Activated T-cell treated with anti-CD3 and anti-CD28 coated beads, Interleukin-2, amount 50 U/mL, for 24 hours (primary cell): ENCODE data around the gene KIRREL1.

Experiments
- DNase-seq: peaks from one replicate; pipeline ENCODE4 v3.0.0-alpha.2; 2020
- H3K27ac Mint-ChIP-seq: 2 replicates; pipeline ENCODE4 v1.8.0; 2020; ENCODE audit warnings: mild to moderate bottlenecking, mixed read lengths
- H3K27me3 Mint-ChIP-seq: 2 replicates; pipeline ENCODE4 v1.8.0; 2020; ENCODE audit warnings: mixed read lengths
- H3K36me3 Mint-ChIP-seq: 2 replicates; pipeline ENCODE4 v1.8.0; 2020; ENCODE audit warnings: low read depth, mixed read lengths
- H3K4me1 Mint-ChIP-seq: 2 replicates; pipeline ENCODE4 v1.8.0; 2020; ENCODE audit warnings: low read depth, mixed read lengths
- H3K4me3 Mint-ChIP-seq: 2 replicates; pipeline ENCODE4 v1.8.0; 2020; ENCODE audit warnings: mild to moderate bottlenecking, moderate library complexity, mixed read lengths
- H3K9me3 Mint-ChIP-seq: 2 replicates; pipeline ENCODE4 v1.8.0; 2020; ENCODE audit warnings: mixed read lengths

The KIRREL1 gene

DNA sequence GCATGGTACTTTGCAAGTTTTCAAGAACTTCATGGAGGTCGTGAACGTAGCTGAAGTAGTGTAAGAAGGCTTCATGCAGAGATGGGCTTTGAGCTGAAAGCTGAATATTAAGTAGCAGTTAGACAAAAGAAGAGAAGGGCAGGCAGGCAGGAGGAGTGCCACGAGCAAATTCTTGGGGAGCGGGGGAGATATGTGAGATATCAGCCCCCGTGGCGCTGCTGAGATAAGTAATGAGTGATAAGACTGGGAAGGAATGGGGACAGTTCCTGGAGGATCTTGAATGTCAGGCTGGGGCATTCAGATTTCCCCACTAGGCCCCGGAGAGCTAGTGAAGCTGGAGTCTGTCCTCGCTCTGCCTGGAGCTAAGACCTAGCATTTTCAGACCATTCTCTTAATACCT, 27.9 kb upstream of the KIRREL1 start:
- Mint-ChIP-seq H3K36me3 (no peaks in the 10 kb centered on the region), H3K4me1 (peaks cover 6% of the 10 kb centered on the region), H3K27me3 (peaks cover 20% of the 10 kb centered on the region), H3K27ac (no peak overlapping the region), H3K4me3 (no peak overlapping the region), H3K9me3 (no peaks in the 10 kb centered on the region)
- no peak for DNase-seq

DNA sequence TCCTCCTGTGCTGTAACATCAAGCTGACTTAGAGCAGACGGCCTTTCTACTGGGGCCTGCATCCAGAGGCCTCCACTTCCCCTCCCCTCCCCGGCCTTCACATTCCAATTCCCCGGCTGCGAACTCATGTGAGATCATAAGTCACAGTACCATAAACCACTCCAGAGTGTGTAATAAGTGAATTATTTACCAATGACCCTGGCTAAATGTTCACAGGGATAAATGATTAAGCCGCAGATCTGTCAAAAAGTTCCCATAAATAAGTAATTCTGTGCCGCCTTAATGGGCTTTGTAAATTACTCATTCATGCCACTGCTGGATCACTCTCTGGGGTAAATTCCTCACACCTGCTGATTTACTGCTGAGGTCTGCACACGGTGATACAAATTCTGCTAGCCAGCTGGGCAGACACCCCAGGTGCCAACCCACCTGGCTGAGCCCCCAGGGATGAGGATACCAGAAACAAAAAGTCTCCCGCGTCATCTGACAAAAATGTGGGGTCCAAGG, 27.4 kb upstream of the KIRREL1 start:
- no peaks in the 10 kb centered on the region for H3K9me3 Mint-ChIP-seq
- no peaks in the 10 kb centered on the region for H3K36me3 Mint-ChIP-seq
- peaks cover 21% of the 10 kb centered on the region for H3K27me3 Mint-ChIP-seq
- no peak overlapping the region for H3K27ac Mint-ChIP-seq
- H3K4me1 Mint-ChIP-seq: peaks cover 6% of the 10 kb centered on the region
- no peak for DNase-seq
- H3K4me3 Mint-ChIP-seq: no peak overlapping the region

GRCh38 chr1:157967205-157967604, 26.2 kb upstream of the KIRREL1 start:
- Mint-ChIP-seq H3K27ac (no peak overlapping the region), H3K4me1 (peaks cover 3% of the 10 kb centered on the region), H3K27me3 (peaks cover 15% of the 10 kb centered on the region), H3K4me3 (no peak overlapping the region), H3K9me3 (no peaks in the 10 kb centered on the region), H3K36me3 (no peaks in the 10 kb centered on the region)
- DNase-seq: no peak

- DNase-seq: no peak
- H3K36me3 Mint-ChIP-seq: no peaks in the 10 kb centered on the region
- H3K27ac Mint-ChIP-seq: no peak overlapping the region
- peaks cover 14% of the 10 kb centered on the region for H3K27me3 Mint-ChIP-seq
- H3K4me1 Mint-ChIP-seq: no peaks in the 10 kb centered on the region
- peaks cover 2% of the 10 kb centered on the region for H3K9me3 Mint-ChIP-seq
- no peak overlapping the region for H3K4me3 Mint-ChIP-seq
These were observed 24.9 kb upstream of the KIRREL1 start for GRCh38 chr1:157968508-157968907.

- Mint-ChIP-seq H3K27ac (no peak overlapping the region), H3K36me3 (no peaks in the 10 kb centered on the region), H3K27me3 (peaks cover 19% of the 10 kb centered on the region), H3K4me3 (no peak overlapping the region), H3K4me1 (no peaks in the 10 kb centered on the region), H3K9me3 (peaks cover 2% of the 10 kb centered on the region)
- DNase-seq: no peak
These were observed 24.5 kb upstream of the KIRREL1 start for GRCh38 chr1:157968946-157969345.

DNA sequence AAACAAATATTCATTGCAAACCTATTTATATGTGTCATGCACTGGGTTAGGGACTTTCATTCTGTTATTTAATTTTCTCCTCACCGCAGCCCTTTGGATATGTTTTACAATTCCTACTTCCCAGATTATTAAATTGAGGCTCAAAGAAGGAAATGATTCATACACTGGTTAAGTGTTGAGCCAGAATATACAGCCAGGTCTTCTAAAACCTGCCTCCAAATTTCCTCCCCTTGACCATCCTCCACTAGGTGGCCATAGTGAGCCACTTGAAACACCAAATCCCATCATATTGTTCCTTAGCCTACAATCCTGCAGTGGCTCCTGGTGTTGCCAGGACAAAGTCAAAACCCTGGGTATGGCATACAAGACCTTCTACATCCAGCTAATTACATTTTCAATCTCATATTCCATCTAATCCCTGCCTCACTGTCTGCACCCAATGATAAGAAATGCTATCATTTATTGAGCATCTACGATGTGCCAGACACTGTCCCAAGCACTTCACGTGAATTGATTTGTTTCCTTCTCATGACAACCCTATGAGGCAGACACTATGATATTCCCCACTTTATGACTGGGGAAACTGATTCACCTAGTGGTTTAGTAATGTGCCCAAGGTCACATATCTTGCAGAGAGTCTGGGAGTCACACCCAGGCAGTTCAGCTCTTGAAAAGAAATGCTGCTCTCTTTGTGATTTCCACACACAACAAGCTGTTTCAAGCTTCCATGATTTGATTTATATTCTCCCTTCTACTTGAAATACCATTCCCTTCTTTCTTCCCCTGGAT, 23.6 kb upstream of the KIRREL1 start:
- Mint-ChIP-seq H3K27me3 (peaks cover 21% of the 10 kb centered on the region), H3K27ac (no peak overlapping the region), H3K36me3 (no peaks in the 10 kb centered on the region), H3K4me1 (no peaks in the 10 kb centered on the region), H3K4me3 (no peak overlapping the region), H3K9me3 (peaks cover 2% of the 10 kb centered on the region)
- no peak for DNase-seq

- H3K27me3 Mint-ChIP-seq: peaks cover 30% of the 10 kb centered on the region
- no peak overlapping the region for H3K4me3 Mint-ChIP-seq
- no peaks in the 10 kb centered on the region for H3K4me1 Mint-ChIP-seq
- H3K27ac Mint-ChIP-seq: no peak overlapping the region
- no peak for DNase-seq
- peaks cover 2% of the 10 kb centered on the region for H3K9me3 Mint-ChIP-seq
- no peaks in the 10 kb centered on the region for H3K36me3 Mint-ChIP-seq
These were observed 21.7 kb upstream of the KIRREL1 start for GRCh38 chr1:157971769-157972168.

GRCh38 chr1:157975228-157975950, 18.1 kb upstream of the KIRREL1 start:
- H3K4me3 Mint-ChIP-seq: no peak overlapping the region
- no peaks in the 10 kb centered on the region for H3K36me3 Mint-ChIP-seq
- peaks cover 2% of the 10 kb centered on the region for H3K9me3 Mint-ChIP-seq
- H3K27me3 Mint-ChIP-seq: peaks cover 42% of the 10 kb centered on the region
- no peaks in the 10 kb centered on the region for H3K4me1 Mint-ChIP-seq
- no peak for DNase-seq
- no peak overlapping the region for H3K27ac Mint-ChIP-seq

GRCh38 chr1:157976888-157977287, 16.6 kb upstream of the KIRREL1 start:
- no peak for DNase-seq
- Mint-ChIP-seq H3K27ac (no peak overlapping the region), H3K36me3 (no peaks in the 10 kb centered on the region), H3K9me3 (peaks cover 2% of the 10 kb centered on the region), H3K4me1 (no peaks in the 10 kb centered on the region), H3K4me3 (no peak overlapping the region), H3K27me3 (peaks cover 39% of the 10 kb centered on the region)

DNA sequence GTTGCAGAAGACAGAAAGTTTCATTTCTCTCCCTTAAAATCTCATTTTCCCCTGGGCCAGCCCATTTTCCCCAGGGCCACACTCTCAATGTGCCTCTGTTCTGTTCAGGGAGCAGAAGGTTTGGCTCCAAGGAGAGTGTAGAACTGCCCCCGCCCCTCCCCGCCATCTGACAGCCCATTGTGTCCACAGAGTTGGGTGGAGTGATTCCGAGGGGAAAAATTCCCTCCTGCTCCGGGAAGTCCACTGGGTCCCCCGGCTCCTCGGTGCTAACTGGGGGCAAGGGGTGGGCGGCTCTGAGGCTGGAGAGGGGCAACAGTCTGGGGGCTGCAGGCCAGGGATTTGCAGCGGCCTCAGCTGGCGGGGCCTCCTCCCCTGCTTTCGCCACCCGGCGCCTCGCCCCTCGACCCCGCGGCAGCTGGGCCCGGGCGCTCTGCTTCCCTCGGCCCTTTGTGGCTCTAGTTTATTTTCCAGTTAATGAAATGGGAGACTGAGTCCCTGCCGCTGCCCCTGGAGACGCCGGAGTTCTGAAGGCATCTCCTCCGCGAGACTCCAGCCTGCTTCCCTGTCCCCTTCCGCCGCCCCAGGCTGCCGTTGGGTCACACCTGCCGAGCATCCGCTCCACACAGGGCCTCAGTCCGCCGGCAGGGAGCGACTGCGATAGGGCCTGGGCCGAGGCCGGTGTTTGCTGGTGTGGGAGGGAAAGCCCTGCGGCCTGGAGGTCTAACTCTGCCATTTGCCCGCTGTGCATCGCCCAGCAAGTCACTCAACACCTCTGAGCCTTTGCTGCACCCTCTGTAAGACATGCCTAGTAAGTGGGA, 14.7 kb upstream of the KIRREL1 start:
- Mint-ChIP-seq H3K9me3 (no peaks in the 10 kb centered on the region), H3K36me3 (no peaks in the 10 kb centered on the region), H3K27me3 (peaks cover 33% of the 10 kb centered on the region)

DNA sequence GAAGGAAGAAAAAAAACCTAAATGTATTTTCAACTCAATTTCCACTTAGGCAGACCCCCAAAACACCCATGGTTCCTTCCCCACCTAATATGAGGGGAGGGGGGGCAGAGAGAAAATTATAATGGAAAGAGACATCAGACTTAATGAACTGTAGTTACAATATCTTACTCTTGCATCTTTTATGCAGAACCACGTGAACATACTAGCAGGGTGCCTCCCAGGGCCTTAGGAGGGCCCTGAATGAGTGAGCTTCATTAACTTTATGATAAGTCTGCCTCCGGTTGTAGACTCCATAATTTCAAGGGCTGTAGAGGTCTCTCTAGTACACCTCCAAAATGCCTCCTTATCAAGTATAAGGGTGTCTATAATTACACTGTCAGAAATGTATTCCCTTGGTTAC, 11.3 kb upstream of the KIRREL1 start:
- Mint-ChIP-seq H3K4me1 (no peaks in the 10 kb centered on the region), H3K27me3 (peaks cover 25% of the 10 kb centered on the region), H3K36me3 (no peaks in the 10 kb centered on the region), H3K9me3 (no peaks in the 10 kb centered on the region), H3K4me3 (no peak overlapping the region), H3K27ac (no peak overlapping the region)
- DNase-seq: no peak

More for the DNA sequence above, 14.7 kb upstream of the KIRREL1 start:
- no peak overlapping the region for H3K27ac Mint-ChIP-seq
- DNase-seq: no peak
- no peak overlapping the region for H3K4me3 Mint-ChIP-seq
- H3K4me1 Mint-ChIP-seq: no peaks in the 10 kb centered on the region

DNA sequence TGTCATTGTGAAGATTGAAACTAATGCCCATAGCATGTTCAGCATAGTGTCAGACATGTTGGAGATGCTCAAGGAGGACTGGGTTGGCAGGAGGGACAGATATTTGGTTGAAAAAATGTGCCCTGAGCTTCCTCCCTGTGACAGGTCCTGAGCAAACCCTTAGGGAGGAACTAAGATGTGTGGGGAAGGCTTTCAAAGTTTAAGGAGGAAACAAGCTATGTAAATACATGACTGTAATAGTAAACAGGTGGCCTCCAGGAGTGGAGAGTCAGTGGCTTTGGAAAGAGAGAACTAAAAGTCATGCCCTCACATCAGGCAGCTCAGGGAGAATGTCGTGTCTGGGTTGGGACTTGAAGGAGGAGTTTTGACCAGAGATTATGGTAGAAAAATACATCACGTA, 9.7 kb upstream of the KIRREL1 start:
- no peak for DNase-seq
- Mint-ChIP-seq H3K27ac (no peak overlapping the region), H3K4me3 (no peak overlapping the region), H3K9me3 (no peaks in the 10 kb centered on the region), H3K4me1 (no peaks in the 10 kb centered on the region), H3K27me3 (peaks cover 20% of the 10 kb centered on the region), H3K36me3 (no peaks in the 10 kb centered on the region)

DNA sequence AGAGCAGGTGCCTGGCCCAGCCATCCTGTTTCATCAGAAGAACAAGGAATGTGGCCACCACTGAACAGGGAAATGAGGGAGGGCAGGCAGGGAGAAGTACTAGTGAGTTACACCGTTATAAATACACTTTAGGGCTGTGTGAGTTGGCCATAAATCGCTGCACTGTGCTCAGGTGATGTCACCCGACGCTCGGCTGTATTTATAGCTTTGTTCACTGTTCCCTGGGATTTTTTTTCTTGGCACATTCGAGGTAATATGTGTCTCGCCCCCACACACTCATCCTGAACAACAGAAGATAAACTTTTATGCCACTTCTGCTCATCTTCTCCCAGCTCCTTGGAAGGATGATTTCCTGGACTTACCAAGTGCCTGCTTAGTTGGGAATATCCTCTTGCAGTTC, 9.0 kb upstream of the KIRREL1 start:
- Mint-ChIP-seq H3K27me3 (peaks cover 17% of the 10 kb centered on the region), H3K36me3 (no peaks in the 10 kb centered on the region), H3K27ac (no peak overlapping the region), H3K4me1 (no peaks in the 10 kb centered on the region), H3K4me3 (no peak overlapping the region), H3K9me3 (no peaks in the 10 kb centered on the region)
- no peak for DNase-seq

DNA sequence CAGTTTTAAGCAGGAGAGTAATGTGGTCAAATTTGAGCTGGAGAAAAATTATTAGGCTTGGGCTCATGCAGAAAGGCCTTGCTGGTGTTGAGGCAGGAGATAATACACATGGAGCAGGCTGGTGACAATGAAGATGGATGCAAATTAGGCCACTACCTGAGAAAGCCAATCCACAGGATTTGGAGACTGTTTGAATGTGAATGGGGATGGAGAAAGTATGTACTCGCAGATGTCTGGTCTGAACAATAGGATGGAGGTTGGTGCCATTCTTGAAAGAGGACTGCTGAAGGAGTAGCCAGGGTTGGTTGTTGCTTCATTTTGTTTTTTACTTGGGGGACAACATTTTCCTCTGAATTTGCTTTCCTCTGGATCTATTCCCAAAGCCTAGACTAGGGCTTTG, 8.0 kb upstream of the KIRREL1 start:
- Mint-ChIP-seq H3K27ac (no peak overlapping the region), H3K9me3 (no peaks in the 10 kb centered on the region), H3K4me1 (no peaks in the 10 kb centered on the region), H3K27me3 (peaks cover 23% of the 10 kb centered on the region), H3K36me3 (no peaks in the 10 kb centered on the region), H3K4me3 (no peak overlapping the region)
- no peak for DNase-seq
